Liver (tissue), 9 donors: ENCODE data around the gene TOP3A. TPM values are rescaled to one million over a fixed set of nuclear protein-coding genes. Genes with fewer than 3 reads are reported as not detected.

Experiments
- DNase-seq: peaks from one replicate; pipeline ENCODE4 v3.0.0-alpha.2; 2017; ENCODE audit warnings: low spot score
- H3K27ac ChIP-seq, 2 donors: one replicate each; pipeline ENCODE4 v1.7.0; 2013; ENCODE audit warnings: inconsistent platforms in 2 of 2, low read length in 2 of 2, control low read depth in 1 of 2, low read depth in 1 of 2, mild to moderate bottlenecking in 1 of 2
- H3K27me3 ChIP-seq, 4 donors: one replicate each; pipeline versions ENCODE4 v1.6.1 to v1.7.0; 2013; ENCODE audit warnings: low read length in 3 of 4, inconsistent platforms in 1 of 4, mild to moderate bottlenecking in 1 of 4, moderate library complexity in 1 of 4; ENCODE audit not compliant: control insufficient read depth in 4 of 4, insufficient read depth in 4 of 4
- H3K36me3 ChIP-seq, 4 donors: one replicate each; pipeline versions ENCODE4 v1.6.1 to v1.7.0; 2013; ENCODE audit warnings: low read length in 3 of 4, mild to moderate bottlenecking in 3 of 4, low read depth in 1 of 4, moderate library complexity in 1 of 4; ENCODE audit not compliant: control insufficient read depth in 4 of 4, insufficient read depth in 3 of 4
- H3K4me1 ChIP-seq, 4 donors: one replicate each; pipeline versions ENCODE4 v1.6.1 to v1.7.0; 2013; ENCODE audit warnings: low read length in 3 of 4, mild to moderate bottlenecking in 3 of 4, moderate library complexity in 1 of 4; ENCODE audit not compliant: control insufficient read depth in 4 of 4, insufficient read depth in 4 of 4
- H3K4me3 ChIP-seq, 3 donors: one replicate each; pipeline versions ENCODE4 v1.6.1 to v1.7.0; 2013; ENCODE audit warnings: low read length in 3 of 3, control low read depth in 1 of 3, low read depth in 1 of 3, mild to moderate bottlenecking in 1 of 3
- H3K9ac ChIP-seq, 2 donors: one replicate each; pipeline ENCODE4 v1.7.0; 2013; ENCODE audit warnings: low read length in 2 of 2, mild to moderate bottlenecking in 2 of 2, moderate library complexity in 2 of 2, control low read depth in 1 of 2, low read depth in 1 of 2
- H3K9me3 ChIP-seq, 4 donors: one replicate each; pipeline versions ENCODE4 v1.6.1 to v1.7.0; 2013; ENCODE audit warnings: low read length in 3 of 4; ENCODE audit not compliant: control insufficient read depth in 4 of 4
- ATF3 ChIP-seq: IDR thresholded peaks from 2 replicates; pipeline ENCODE4 v1.6.1; 2016; ENCODE audit warnings: antibody characterized with exemption
- CTCF ChIP-seq: fragments of 150-350 bp; IDR thresholded peaks from 2 replicates; pipeline ENCODE4 v1.5.1; 2017; ENCODE audit warnings: improper control_type of control experiment, low read depth, low read length; ENCODE audit not compliant: missing input control
- EGR1 ChIP-seq, 2 donors: IDR thresholded peaks; 2 replicates each; pipeline ENCODE4 v1.6.1; 2016 to 2018; ENCODE audit warnings: antibody characterized with exemption in 2 of 2, low read depth in 2 of 2
- FOXA2 ChIP-seq: IDR thresholded peaks from 2 replicates; pipeline ENCODE4 v1.6.1; 2016; ENCODE audit warnings: antibody characterized with exemption
- GABPA ChIP-seq, 2 donors: IDR thresholded peaks in 1 of 2; conservative IDR thresholded peaks in 1 of 2; 2 replicates each; pipeline ENCODE4 v1.6.1; 2016; ENCODE audit warnings: antibody characterized with exemption in 2 of 2, mild to moderate bottlenecking in 1 of 2, moderate library complexity in 1 of 2
- HNF4G ChIP-seq: IDR thresholded peaks from 2 replicates; pipeline ENCODE4 v1.6.1; 2016; ENCODE audit warnings: antibody characterized with exemption
- JUND ChIP-seq, 2 donors: IDR thresholded peaks; 2 replicates each; pipeline ENCODE4 v1.6.1; 2016; ENCODE audit warnings: antibody characterized with exemption in 2 of 2
- MAX ChIP-seq: IDR thresholded peaks from 2 replicates; pipeline ENCODE4 v1.6.1; 2016; ENCODE audit warnings: antibody characterized with exemption
- RAD21 ChIP-seq, 2 donors: IDR thresholded peaks; 2 replicates each; pipeline ENCODE4 v1.6.1; 2016; ENCODE audit warnings: antibody characterized with exemption in 2 of 2, mild to moderate bottlenecking in 2 of 2
- RXRA ChIP-seq, 2 donors: IDR thresholded peaks; 2 replicates each; pipeline ENCODE4 v1.6.1; 2017 to 2018; ENCODE audit warnings: antibody characterized with exemption in 2 of 2, mild to moderate bottlenecking in 1 of 2
- SP1 ChIP-seq: IDR thresholded peaks from 2 replicates; pipeline ENCODE4 v1.6.1; 2018; ENCODE audit warnings: antibody characterized with exemption, mild to moderate bottlenecking
- YY1 ChIP-seq: IDR thresholded peaks from 2 replicates; pipeline ENCODE4 v1.6.1; 2016; ENCODE audit warnings: antibody characterized with exemption, mild to moderate bottlenecking
- WGBS: extraction: QIAGEN DNeasy Blood & Tissue Kit; methylation state at CpG from one replicate; pipeline ENCODE4 v1.1.7; 2013; 5-methylcytosine and 5-hydroxymethylcytosine counted together
- polyA plus RNA-seq, 2 donors: library from polyadenylated mRNA; stranded (reverse) in 1 of 2; unstranded in 1 of 2; fragments of 200-250 nt in 1 of 2; fragments of >200 nt in 1 of 2; fragmentation: Nextera tagmentation in 1 of 2; extraction: Ambion mirVana in 1 of 2; gene quantifications; one replicate each; pipeline versions ENCODE4 v1.2.1 to v1.2.3, GENCODE V29; 2013 to 2015
- total RNA-seq, 2 donors: library from RNA; depleted of rRNA; stranded (reverse); fragments of >200 nt; gene quantifications; one replicate each; pipeline ENCODE4 v1.2.3, GENCODE V29; 2014
- donor health status: healthy.
- donor health status: healthy.
- donor health status: healthy.
- donor health status: healthy.
- donor health status: healthy.

The TOP3A gene
- total and polyA plus RNA-seq, 4 donors = 6.6 to 37.5 (median 14.3) TPM

GRCh38 chr17:18270046-18270931 is 44.5 kb downstream of the TOP3A start:
- no peaks in the 10 kb centered on the region for H3K27me3 ChIP-seq
- 86% methylated on average over 14 of the region's 14 CpGs for WGBS
- H3K4me3 ChIP-seq = no peak overlapping the region
- no peak for DNase-seq
- TF ChIP-seq FOXA2 = no peak
- no peak for TF ChIP-seq EGR1 (IDR thresholded peaks at IDR 0.05; ENCODE audit: low read depth in 2 of 2)
- H3K9ac ChIP-seq = no peak overlapping the region
- no peaks in the 10 kb centered on the region for H3K4me1 ChIP-seq
- no peaks in the 10 kb centered on the region for H3K9me3 ChIP-seq
- no peak overlapping the region for H3K27ac ChIP-seq
- peaks cover 0 to 16% (median 5%) of the 10 kb centered on the region in 4 donors for H3K36me3 ChIP-seq

GRCh38 chr17:18267927-18268711 is 46.7 kb downstream of the TOP3A start:
- WGBS = 53% methylated on average over 14 of the region's 14 CpGs
- Histone ChIP-seq H3K4me3 (no peak overlapping the region), H3K4me1 (no peaks in the 10 kb centered on the region), H3K36me3 (peaks cover 4 to 23% (median 11%) of the 10 kb centered on the region in 4 donors), H3K27me3 (no peaks in the 10 kb centered on the region), H3K9me3 (no peaks in the 10 kb centered on the region), H3K9ac (no peak overlapping the region), H3K27ac (no peak overlapping the region)
- no peak for TF ChIP-seq GABPA (IDR thresholded peaks at IDR 0.05 in 1 of 2, conservative IDR thresholded peaks at IDR 0.05 in 1 of 2)
- no peak for TF ChIP-seq CTCF
- TF ChIP-seq HNF4G = no peak
- no peak for TF ChIP-seq RXRA (IDR thresholded peaks at IDR 0.05)
- TF ChIP-seq RAD21 (IDR thresholded peaks at IDR 0.05) = no peak
- no peak for TF ChIP-seq MAX
- peak; percentile 46 for DNase-seq

- Histone ChIP-seq H3K36me3 (peaks cover 4 to 20% (median 12%) of the 10 kb centered on the region in 4 donors), H3K27ac (no peak overlapping the region), H3K27me3 (no peaks in the 10 kb centered on the region), H3K4me3 (no peak overlapping the region), H3K4me1 (peaks cover 0 to under 1% (median 0%) of the 10 kb centered on the region in 4 donors), H3K9ac (no peak overlapping the region), H3K9me3 (no peaks in the 10 kb centered on the region)
- no peak for TF ChIP-seq YY1
- TF ChIP-seq CTCF = no peak
- TF ChIP-seq SP1 = no peak
- TF ChIP-seq JUND (IDR thresholded peaks at IDR 0.05) = no peak
- no peak for TF ChIP-seq RAD21 (IDR thresholded peaks at IDR 0.05)
- no peak for TF ChIP-seq ATF3
- WGBS = 82% methylated on average over 10 of the region's 10 CpGs
- DNase-seq = no peak
Measured at GRCh38 chr17:18267366-18267765, 47.4 kb downstream of the TOP3A start.
